T-cell (primary cell): ENCODE measurements around the gene CDC14A. TPM values are rescaled to one million over a fixed set of nuclear protein-coding genes. Genes with fewer than 3 reads are reported as not detected.
"Not testable (repeated sequence)": the region's sequence is repeated elsewhere in the genome, so short reads cannot be mapped to it uniquely, and the experiment has no call there.

Experiments used
- ATAC-seq, 4 experiments: fragments of 200-7000 bp in 3 of 4; fragments of 150-1000 bp in 1 of 4; cut with Tn5 transposase; replicated peaks in 1 of 4; 1 replicate in 3 of 4; 2 replicates in 1 of 4; pipeline ENCODE4 v1.10.0; 2021; ENCODE audit warnings: moderate library complexity in 3 of 4, mild to moderate bottlenecking in 2 of 4, moderate number of reproducible peaks in 1 of 4
- CTCF ChIA-PET, 2 donors: fragments of 300-600 bp; sonication (Branson Sonifier 250); formaldehyde crosslinking; loops; one replicate each; lab custom pipeline; 2022; ENCODE audit warnings: antibody characterized with exemption in 2 of 2; lab: Charles Lee
- POLR2A ChIA-PET, 2 donors: fragments of 300-600 bp; sonication (Branson Sonifier 250); formaldehyde crosslinking; loops; one replicate each; lab custom pipeline; 2022; ENCODE audit warnings: antibody characterized with exemption in 2 of 2; lab: Charles Lee
- DNase-seq, 35 experiments: peaks; one replicate each; pipeline versions ENCODE4 v3.0.0 to v3.0.0-alpha.2; 2013 to 2023
- H3K27ac ChIP-seq: one replicate; pipeline ENCODE4 v1.5.1; 2013; ENCODE audit warnings: low read length
- H3K27me3 ChIP-seq, 2 experiments: replicated peaks in 1 of 2; 1 replicate in 1 of 2; 2 replicates in 1 of 2; pipeline versions ENCODE4 v1.6.1 to v1.7.0; 2013; ENCODE audit warnings: low read length in 1 of 2, mixed read lengths in 1 of 2; ENCODE audit not compliant: control insufficient read depth in 2 of 2, insufficient read depth in 2 of 2; ENCODE audit errors: extremely low read depth in 1 of 2
- H3K36me3 ChIP-seq, 2 donors: 1 replicate in 1 of 2; 2 replicates in 1 of 2; pipeline versions ENCODE4 v1.6.1 to v1.7.0; 2013; ENCODE audit warnings: low read length in 1 of 2; ENCODE audit not compliant: control insufficient read depth in 2 of 2, insufficient read depth in 1 of 2; ENCODE audit errors: extremely low read depth in 1 of 2
- H3K4me1 ChIP-seq, 2 experiments: 1 replicate in 1 of 2; 2 replicates in 1 of 2; pipeline versions ENCODE4 v1.6.1 to v1.7.0; 2013; ENCODE audit warnings: low read length in 2 of 2, mixed read lengths in 1 of 2; ENCODE audit not compliant: insufficient read depth in 2 of 2, control insufficient read depth in 1 of 2; ENCODE audit errors: extremely low read depth in 1 of 2
- H3K4me3 ChIP-seq, 2 donors: 1 replicate in 1 of 2; 2 replicates in 1 of 2; pipeline versions ENCODE4 v1.5.1 to v1.7.0; 2013; ENCODE audit warnings: mild to moderate bottlenecking in 2 of 2, low read length in 1 of 2, moderate library complexity in 1 of 2; ENCODE audit not compliant: control insufficient read depth in 1 of 2; ENCODE audit errors: extremely low read depth in 1 of 2
- H3K9me3 ChIP-seq: 2 replicates; pipeline ENCODE4 v1.7.0; 2013
- H3K27ac Mint-ChIP-seq, 2 donors: one replicate each; pipeline ENCODE4 v1.8.0; 2020 to 2021; ENCODE audit warnings: mild to moderate bottlenecking in 2 of 2, mixed read lengths in 2 of 2
- H3K27me3 Mint-ChIP-seq, 2 donors: one replicate each; pipeline ENCODE4 v1.8.0; 2021 to 2022; ENCODE audit warnings: mixed read lengths in 2 of 2
- H3K36me3 Mint-ChIP-seq: one replicate; pipeline ENCODE4 v1.8.0; 2021; ENCODE audit warnings: mixed read lengths
- H3K4me1 Mint-ChIP-seq, 3 donors: one replicate each; pipeline ENCODE4 v1.8.0; 2020 to 2022; ENCODE audit warnings: mixed read lengths in 3 of 3, mild to moderate bottlenecking in 1 of 3
- H3K4me3 Mint-ChIP-seq, 3 donors: one replicate each; pipeline ENCODE4 v1.8.0; 2020 to 2022; ENCODE audit warnings: mild to moderate bottlenecking in 3 of 3, mixed read lengths in 3 of 3, moderate library complexity in 3 of 3
- H3K9me3 Mint-ChIP-seq, 3 donors: one replicate each; pipeline ENCODE4 v1.8.0; 2020 to 2022; ENCODE audit warnings: mixed read lengths in 3 of 3
- WGBS: methylation state at CpG from one replicate; pipeline ENCODE4 v1.1.5; 2013; ENCODE audit warnings: missing lambda C conversion rate; ENCODE audit not compliant: insufficient coverage; 5-methylcytosine and 5-hydroxymethylcytosine counted together
- total RNA-seq, 35 experiments: library from RNA in 6 of 35; stranded (reverse) in 6 of 35; fragments of 120-200 nt in 1 of 35; gene quantifications; one replicate each; pipeline versions ENCODE4 v1.2.1 to v1.2.4 and lab custom pipeline; 2013 to 2026

CDC14A gene
- total RNA-seq, 5 donors from 2014 or later (not counting 1 experiment from before 2014, with no cell fraction given): 77.1 to 169 (median 91.6) TPM

DNA sequence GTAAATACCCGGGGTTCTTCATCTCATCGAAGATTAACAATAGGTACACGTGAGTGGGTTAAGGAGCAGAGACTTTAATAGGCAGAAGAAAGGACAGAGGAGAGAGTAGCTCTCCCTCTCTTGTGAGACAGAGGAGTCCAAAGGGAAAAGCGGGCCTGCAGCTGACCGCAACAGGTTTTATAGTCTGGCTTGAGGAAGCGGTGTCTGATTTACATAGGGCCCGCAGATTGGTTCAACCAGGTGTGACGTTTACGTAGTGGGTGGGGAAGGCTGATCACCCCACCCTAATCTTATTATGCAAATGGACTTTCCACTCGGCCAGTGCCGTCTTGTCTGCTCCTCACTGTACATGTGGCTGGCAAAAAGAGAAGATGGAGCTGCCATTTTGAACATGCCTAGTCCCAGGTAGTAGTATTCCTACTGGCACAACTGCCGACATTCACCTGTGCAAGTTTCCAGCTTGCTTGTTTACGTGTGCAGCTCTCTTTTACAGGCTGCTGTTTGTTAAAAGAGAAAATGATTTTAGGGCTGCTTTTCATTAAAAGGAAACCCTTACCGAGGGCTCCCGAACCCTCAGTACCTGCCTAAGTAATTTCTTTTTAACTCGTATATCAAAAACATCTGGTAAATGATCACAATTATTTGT is 10.6 kb downstream of the CDC14A start:
- Histone ChIP-seq H3K27me3 (no peaks in the 10 kb centered on the region), H3K36me3 (peaks cover 7 to 44% of the 10 kb centered on the region in 2 donors), H3K9me3 (no peaks in the 10 kb centered on the region), H3K4me3 (no peak overlapping the region), H3K4me1 (peaks cover 21 to 47% of the 10 kb centered on the region in 2 experiments), H3K27ac (no peak overlapping the region)
- Mint-ChIP-seq H3K36me3 (peaks cover 66% of the 10 kb centered on the region), H3K4me1 (peaks cover 78 to 91% (median 86%) of the 10 kb centered on the region in 3 donors), H3K4me3 (no peak overlapping the region), H3K9me3 (no peaks in the 10 kb centered on the region), H3K27ac (peak overlapping the region in 1 of 2 donors; percentile 56), H3K27me3 (no peaks in the 10 kb centered on the region)
- DNase-seq: peak in 3 of 35 experiments; percentile 7 to 28 (median 14)
- no peak for ATAC-seq
- WGBS: no CpG with 5 or more reads among the region's 16 CpGs
- ChIA-PET CTCF (interaction anchor here (0.8 to 1.2 kb wide), 3 partner anchors 9 to 93 kb away, joined by 3 read pairs; no protein-coding TSS in a partner anchor), POLR2A (interaction anchor here (0.8 to 1.1 kb wide), 4 partner anchors 9 to 37 kb away, joined by 4 to 5 read pairs (median 4); partner anchors contain the start of gene CDC14A (in 1 of the 2))

DNA sequence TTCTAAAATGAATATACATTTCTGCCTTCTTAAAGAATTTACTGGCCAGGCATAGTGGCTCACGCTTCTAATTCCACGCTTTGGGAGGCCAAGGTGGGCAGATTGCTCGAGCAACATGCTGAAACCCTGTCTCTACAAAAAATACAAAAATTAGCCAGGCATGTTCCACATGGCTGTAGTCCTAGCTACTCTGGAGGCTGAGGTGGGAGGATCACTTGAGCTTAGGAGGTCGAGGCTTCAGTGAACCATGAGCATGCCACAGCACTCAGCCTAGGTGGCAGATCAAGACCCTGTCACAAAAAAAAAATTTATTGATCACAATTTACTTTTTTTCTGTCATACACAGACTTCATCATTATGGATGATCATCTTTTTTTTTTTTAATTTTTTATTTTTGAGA is 11.5 kb downstream of the CDC14A start:
- peaks cover 77 to 88% (median 85%) of the 10 kb centered on the region in 3 donors for H3K4me1 Mint-ChIP-seq
- ATAC-seq: no peak
- ChIA-PET POLR2A (interaction anchor here in 1 of 2 donors (1.0 to 1.5 kb wide), 3 partner anchors 9 to 33 kb away, joined by 3 to 6 read pairs (median 4); partner anchors contain the start of gene CDC14A), CTCF (interaction anchor here in 1 of 2 donors (1.2 kb wide), 1 partner anchor 90 kb away, joined by 6 read pairs; no protein-coding TSS in a partner anchor)
- peak overlapping the region in 1 of 2 donors; percentile 64 for H3K27ac Mint-ChIP-seq
- no peak for DNase-seq
- peak overlapping the region in 1 of 3 donors; percentile 15 for H3K4me3 Mint-ChIP-seq
- WGBS: no CpG with 5 or more reads among the region's 4 CpGs
- Histone ChIP-seq H3K36me3 (peaks cover 7 to 43% of the 10 kb centered on the region in 2 donors), H3K4me1 (peaks cover 14 to 47% of the 10 kb centered on the region in 2 experiments), H3K27me3 (no peaks in the 10 kb centered on the region), H3K9me3 (no peaks in the 10 kb centered on the region), H3K4me3 (no peak overlapping the region), H3K27ac (no peak overlapping the region)
- H3K27me3 Mint-ChIP-seq: no peaks in the 10 kb centered on the region
- H3K9me3 Mint-ChIP-seq: no peaks in the 10 kb centered on the region
- H3K36me3 Mint-ChIP-seq: peaks cover 70% of the 10 kb centered on the region

DNA sequence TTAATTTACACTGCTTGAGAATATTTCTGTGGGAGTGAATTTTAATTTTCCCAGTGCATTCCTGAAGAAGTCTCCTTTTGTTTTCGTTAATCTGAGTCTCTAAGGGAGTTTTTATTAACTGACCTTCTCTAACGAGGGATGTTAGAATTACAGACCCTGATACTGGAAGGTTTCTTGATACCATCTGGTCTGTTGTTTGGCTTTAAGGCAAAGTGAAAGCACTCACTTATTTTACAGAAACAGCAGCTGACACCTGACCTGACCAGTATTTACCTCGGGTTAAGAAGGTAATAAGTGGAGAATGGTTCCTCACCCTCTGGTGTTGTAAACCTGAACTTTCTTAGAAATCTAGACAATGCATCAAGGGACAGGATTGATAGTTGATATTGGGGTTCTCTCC is 12.4 kb downstream of the CDC14A start:
- ChIA-PET POLR2A (interaction anchor here in 1 of 2 donors (0.6 to 1.5 kb wide), 4 partner anchors 10 to 68 kb away, joined by 3 to 6 read pairs (median 5); partner anchors contain the start of gene CDC14A), CTCF (interaction anchor here in 1 of 2 donors (0.6 to 1.2 kb wide), 2 partner anchors 28 to 89 kb away, joined by 3 to 6 read pairs; no protein-coding TSS in a partner anchor)
- no peaks in the 10 kb centered on the region for H3K9me3 ChIP-seq
- H3K27ac Mint-ChIP-seq: peak overlapping the region; percentile 75 to 79
- peaks cover 76 to 84% (median 83%) of the 10 kb centered on the region in 3 donors for H3K4me1 Mint-ChIP-seq
- 70% methylated on average over 2 of the region's 3 CpGs for WGBS
- H3K4me3 Mint-ChIP-seq: peak overlapping the region; percentile 0 to 55 (median 40)
- peak in 1 of 4 experiments; percentile 11 for ATAC-seq
- no peaks in the 10 kb centered on the region for H3K27me3 ChIP-seq
- peaks cover 70% of the 10 kb centered on the region for H3K36me3 Mint-ChIP-seq
- H3K9me3 Mint-ChIP-seq: peaks cover 0 to 3% (median 0%) of the 10 kb centered on the region in 3 donors
- no peak overlapping the region for H3K27ac ChIP-seq
- H3K4me1 ChIP-seq: peaks cover 5 to 42% of the 10 kb centered on the region in 2 experiments
- peaks cover 0 to 40% of the 10 kb centered on the region in 2 donors for H3K36me3 ChIP-seq
- no peak for DNase-seq
- H3K4me3 ChIP-seq: no peak overlapping the region
- H3K27me3 Mint-ChIP-seq: no peaks in the 10 kb centered on the region

DNA sequence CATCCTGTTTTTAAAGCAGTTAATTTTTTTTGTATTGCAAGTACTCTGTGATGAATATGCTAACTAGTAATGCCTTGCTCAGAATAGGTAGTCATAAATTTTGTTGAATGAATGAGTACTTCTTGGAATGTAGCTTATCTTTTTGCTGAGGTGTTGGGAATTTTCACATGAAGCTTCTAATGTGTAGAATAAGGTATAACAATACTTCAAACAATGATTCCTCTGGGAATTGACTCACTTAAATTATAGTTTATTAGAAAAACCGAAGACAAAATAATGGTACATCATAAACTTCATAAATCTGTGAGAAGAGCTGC is 13.9 kb downstream of the CDC14A start:
- H3K36me3 ChIP-seq: peaks cover 0 to 32% of the 10 kb centered on the region in 2 donors
- CTCF ChIA-PET: interaction anchor here (0.7 to 2.0 kb wide), 5 partner anchors 9 to 57 kb away, joined by 3 to 14 read pairs (median 4); no protein-coding TSS in a partner anchor
- no peak overlapping the region for H3K4me3 ChIP-seq
- Mint-ChIP-seq H3K36me3 (peaks cover 74% of the 10 kb centered on the region), H3K27me3 (no peaks in the 10 kb centered on the region), H3K4me3 (peak overlapping the region in 1 of 3 donors; percentile 24), H3K4me1 (peaks cover 79 to 82% (median 82%) of the 10 kb centered on the region in 3 donors), H3K9me3 (peaks cover 0 to 3% (median 0%) of the 10 kb centered on the region in 3 donors), H3K27ac (peak overlapping the region; percentile 16 to 66)
- POLR2A ChIA-PET: interaction anchor here (0.6 to 2.9 kb wide), 5 partner anchors 12 to 1363 kb away, joined by 3 to 15 read pairs (median 4); no protein-coding TSS in a partner anchor
- ATAC-seq (no peak), DNase-seq (no peak)
- WGBS: no CpG with 5 or more reads among the region's 1 CpG
- no peaks in the 10 kb centered on the region for H3K9me3 ChIP-seq
- H3K27me3 ChIP-seq: no peaks in the 10 kb centered on the region
- H3K4me1 ChIP-seq: peaks cover 6 to 36% of the 10 kb centered on the region in 2 experiments
- H3K27ac ChIP-seq: no peak overlapping the region

DNA sequence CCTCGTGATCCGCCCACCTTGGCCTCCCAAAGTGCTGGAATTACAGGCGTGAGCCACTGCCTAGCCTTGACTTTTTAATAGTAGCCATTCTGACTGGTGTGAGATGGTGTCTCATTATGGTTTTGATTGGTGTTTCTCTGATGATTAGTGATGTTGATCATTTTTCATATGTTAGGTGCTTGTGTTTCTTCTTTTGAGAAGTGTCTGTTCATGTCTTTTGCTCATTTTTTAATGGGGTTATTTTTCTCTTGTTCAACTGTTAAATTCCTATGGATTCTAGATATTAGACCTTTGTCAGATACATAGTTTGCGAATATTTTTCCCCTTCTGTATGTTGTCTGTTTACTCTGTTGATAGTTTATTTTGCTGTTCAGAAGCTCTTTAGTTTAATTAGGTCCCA is 17.0 kb downstream of the CDC14A start:
- not testable (repeated sequence) for H3K27me3 Mint-ChIP-seq, H3K27me3 ChIP-seq, H3K9me3 ChIP-seq, H3K4me3 ChIP-seq, DNase-seq, H3K9me3 Mint-ChIP-seq, ATAC-seq, H3K27ac ChIP-seq
- peaks cover 75% of the 10 kb centered on the region for H3K36me3 Mint-ChIP-seq
- CTCF ChIA-PET: interaction anchor here (0.7 kb wide), 2 partner anchors 17 to 18 kb away, joined by 3 read pairs; partner anchors contain the start of gene CDC14A (in 1 of the 2)
- Histone ChIP-seq H3K4me1 (peaks cover 8 to 22% of the 10 kb centered on the region in 2 experiments), H3K36me3 (peaks cover 0 to 18% of the 10 kb centered on the region in 2 donors)
- peak overlapping the region in 1 of 3 donors; percentile 21 for H3K4me3 Mint-ChIP-seq
- WGBS: 100% methylated on average over 2 of the region's 4 CpGs
- peak overlapping the region; percentile 50 to 65 for H3K27ac Mint-ChIP-seq
- POLR2A ChIA-PET: interaction anchor here in 1 of 2 donors (0.7 to 1.0 kb wide), 2 partner anchors 8 to 527 kb away, joined by 3 to 4 read pairs; no protein-coding TSS in a partner anchor
- peaks cover 81 to 87% (median 82%) of the 10 kb centered on the region in 3 donors for H3K4me1 Mint-ChIP-seq

DNA sequence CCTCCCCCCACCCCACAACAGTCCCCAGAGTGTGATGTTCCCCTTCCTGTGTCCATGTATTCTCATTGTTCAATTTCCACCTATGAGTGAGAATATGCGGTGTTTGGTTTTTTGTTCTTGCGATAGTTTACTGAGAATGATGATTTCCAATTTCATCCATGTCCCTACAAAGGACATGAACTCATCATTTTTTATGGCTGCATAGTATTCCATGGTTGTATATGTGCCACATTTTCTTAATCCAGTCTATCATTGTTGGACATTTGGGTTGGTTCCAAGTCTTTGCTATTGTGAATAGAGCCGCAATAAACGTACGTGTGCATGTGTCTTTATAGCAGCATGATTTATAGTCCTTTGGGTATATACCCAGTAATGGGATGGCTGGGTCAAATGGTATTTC is 21.6 kb downstream of the CDC14A start:
- H3K9me3 Mint-ChIP-seq: peaks cover 3 to 13% (median 8%) of the 10 kb centered on the region in 3 donors

More for the DNA sequence above, 21.6 kb downstream of the CDC14A start:
- peaks cover 0 to 14% of the 10 kb centered on the region in 2 donors for H3K36me3 ChIP-seq
- H3K27me3 ChIP-seq, H3K4me3 Mint-ChIP-seq, ATAC-seq, POLR2A ChIA-PET, DNase-seq, H3K27me3 Mint-ChIP-seq, H3K9me3 ChIP-seq, H3K4me3 ChIP-seq, CTCF ChIA-PET, H3K27ac ChIP-seq: not testable (repeated sequence)
- H3K36me3 Mint-ChIP-seq: peaks cover 69% of the 10 kb centered on the region
- H3K4me1 ChIP-seq: peaks cover 16% of the 10 kb centered on the region in 2 experiments
- H3K4me1 Mint-ChIP-seq: peaks cover 75 to 89% (median 81%) of the 10 kb centered on the region in 3 donors
- H3K27ac Mint-ChIP-seq: peak overlapping the region in 1 of 2 donors; percentile 70
- WGBS: no CpG with 5 or more reads among the region's 5 CpGs
